ENCODE data around the gene SP140. TPM values are rescaled to one million over a fixed set of nuclear protein-coding genes. Genes with fewer than 3 reads are reported as not detected.
A peak's percentile ranks its signal among the peaks of the same experiment; 100 is the strongest.

Gene SP140
- total and polyA plus RNA-seq, 10 donors, result 51.3 to 110 (median 71.4) TPM

DNA sequence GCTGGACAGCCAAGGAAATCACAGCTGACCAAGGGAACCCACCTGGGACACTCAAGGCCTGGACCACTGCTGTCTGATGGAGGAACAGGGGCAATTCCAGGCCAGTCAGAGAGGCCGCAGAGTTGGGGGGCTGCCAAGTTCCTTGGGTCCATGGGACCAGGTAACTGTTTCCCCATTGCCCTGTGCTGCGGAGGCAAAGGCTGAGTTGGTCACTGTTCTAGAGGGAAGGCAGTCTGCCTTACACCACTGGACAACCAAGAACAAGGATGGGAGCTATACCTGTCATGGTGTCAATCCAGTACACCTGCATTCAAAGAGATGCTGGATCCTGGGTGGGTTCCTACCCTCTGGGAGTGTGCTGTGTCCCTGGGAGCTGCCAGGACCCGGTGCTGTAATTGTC, 91.8 kb downstream of the SP140 start:
- intact Hi-C loops (cut with DNase I; ENCODE audit: low total_unique reads), result no loop called here
- no peak overlapping the region for H3K4me3 ChIP-seq
- no peaks in the 10 kb centered on the region for H3K9me3 ChIP-seq
- no peaks in the 10 kb centered on the region for H3K27me3 ChIP-seq (replicated peaks in 1 of 7)
- DNase-seq, result peak; percentile 70
- peak overlapping the region; percentile 49 to 89 (median 77) for H3K27ac ChIP-seq
- TF ChIP-seq POLR2A (IDR thresholded peaks at IDR 0.05), result no peak
- TF ChIP-seq POLR2AphosphoS5 (IDR thresholded peaks at IDR 0.05), result no peak
- TF ChIP-seq, protein P1, sequence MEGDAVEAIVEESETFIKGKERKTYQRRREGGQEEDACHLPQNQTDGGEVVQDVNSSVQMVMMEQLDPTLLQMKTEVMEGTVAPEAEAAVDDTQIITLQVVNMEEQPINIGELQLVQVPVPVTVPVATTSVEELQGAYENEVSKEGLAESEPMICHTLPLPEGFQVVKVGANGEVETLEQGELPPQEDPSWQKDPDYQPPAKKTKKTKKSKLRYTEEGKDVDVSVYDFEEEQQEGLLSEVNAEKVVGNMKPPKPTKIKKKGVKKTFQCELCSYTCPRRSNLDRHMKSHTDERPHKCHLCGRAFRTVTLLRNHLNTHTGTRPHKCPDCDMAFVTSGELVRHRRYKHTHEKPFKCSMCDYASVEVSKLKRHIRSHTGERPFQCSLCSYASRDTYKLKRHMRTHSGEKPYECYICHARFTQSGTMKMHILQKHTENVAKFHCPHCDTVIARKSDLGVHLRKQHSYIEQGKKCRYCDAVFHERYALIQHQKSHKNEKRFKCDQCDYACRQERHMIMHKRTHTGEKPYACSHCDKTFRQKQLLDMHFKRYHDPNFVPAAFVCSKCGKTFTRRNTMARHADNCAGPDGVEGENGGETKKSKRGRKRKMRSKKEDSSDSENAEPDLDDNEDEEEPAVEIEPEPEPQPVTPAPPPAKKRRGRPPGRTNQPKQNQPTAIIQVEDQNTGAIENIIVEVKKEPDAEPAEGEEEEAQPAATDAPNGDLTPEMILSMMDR (IDR thresholded peaks at IDR 0.05 in 8 of 11, conservative IDR thresholded peaks at IDR 0.05 in 3 of 11), result no peak
- H3K4me1 ChIP-seq, result peaks cover 20 to 47% (median 29%) of the 10 kb centered on the region in 6 donors
- 95 to 100% (median 97%) methylated on average over 3 of the region's 3 CpGs for WGBS, 5 donors
- peaks cover 0 to 31% (median 5%) of the 10 kb centered on the region in 6 donors for H3K36me3 ChIP-seq

GRCh38 chr2:230318190-230319121, 92.9 kb downstream of the SP140 start:
- Histone ChIP-seq H3K4me1 (peaks cover 20 to 47% (median 29%) of the 10 kb centered on the region in 6 donors), H3K9me3 (peaks cover 0 to 10% (median 2%) of the 10 kb centered on the region in 8 donors), H3K36me3 (peaks cover 0 to 20% (median 1%) of the 10 kb centered on the region in 6 donors), H3K27me3 (replicated peaks in 1 of 7) (no peaks in the 10 kb centered on the region), H3K4me3 (peak overlapping the region in 2 of 8 donors; percentile 9 to 21), H3K27ac (peak overlapping the region; percentile 49 to 89 (median 77))
- DNase-seq, result peak; percentile 72
- WGBS, 5 donors, result 42 to 59% (median 55%) methylated on average over 6 of the region's 6 CpGs
- TF ChIP-seq, protein P1 (IDR thresholded peaks at IDR 0.05 in 8 of 11, conservative IDR thresholded peaks at IDR 0.05 in 3 of 11), result no peak
- TF ChIP-seq POLR2A (IDR thresholded peaks at IDR 0.05) (no peak), POLR2AphosphoS5 (IDR thresholded peaks at IDR 0.05) (no peak)
- intact Hi-C loops (cut with DNase I; ENCODE audit: low total_unique reads), result no loop called here

- intact Hi-C loops (cut with DNase I; ENCODE audit: low total_unique reads), result no loop called here
- H3K36me3 ChIP-seq, result peaks cover 0 to 11% (median 0%) of the 10 kb centered on the region in 6 donors
- TF ChIP-seq POLR2A (IDR thresholded peaks at IDR 0.05) (no peak), POLR2AphosphoS5 (IDR thresholded peaks at IDR 0.05) (peak in 2 of 3 donors; percentile 53 to 83)
- TF ChIP-seq, protein P1 (IDR thresholded peaks at IDR 0.05 in 8 of 11, conservative IDR thresholded peaks at IDR 0.05 in 3 of 11), result no peak
- no peaks in the 10 kb centered on the region for H3K27me3 ChIP-seq (replicated peaks in 1 of 7)
- H3K27ac ChIP-seq, result peak overlapping the region; percentile 49 to 89 (median 77)
- peak overlapping the region in 2 of 8 donors; percentile 9 to 21 for H3K4me3 ChIP-seq
- WGBS, 5 donors, result 25 to 35% (median 32%) methylated on average over 4 to 5 of the region's 5 CpGs
- peaks cover 0 to 10% (median 2%) of the 10 kb centered on the region in 8 donors for H3K9me3 ChIP-seq
- DNase-seq, result peak; percentile 87
- H3K4me1 ChIP-seq, result peaks cover 20 to 51% (median 29%) of the 10 kb centered on the region in 6 donors
Observed at GRCh38 chr2:230319211-230319862, 93.8 kb downstream of the SP140 start.

All from spleen (tissue), 11 donors.